CD4-positive, alpha-beta T cell (primary cell): Measurements from ENCODE around the gene TMEM54. TPM values are rescaled to one million over a fixed set of nuclear protein-coding genes. Genes with fewer than 3 reads are reported as not detected.

Experiments
- ATAC-seq: fragments of 200-7000 bp; cut with Tn5 transposase; one replicate; pipeline ENCODE4 v1.10.0; 2022; ENCODE audit warnings: mild to moderate bottlenecking; ENCODE audit not compliant: poor library complexity
- CTCF ChIA-PET: fragments of 350-600 bp; sonication (Branson Sonifier 250); formaldehyde crosslinking; loops from one replicate; lab custom pipeline; 2021; ENCODE audit warnings: antibody characterized with exemption, inconsistent platforms; lab: Charles Lee
- POLR2A ChIA-PET: fragments of 350-600 bp; sonication (Branson Sonifier 250); formaldehyde crosslinking; loops from one replicate; lab custom pipeline; 2021; ENCODE audit warnings: antibody characterized with exemption, inconsistent platforms; lab: Charles Lee
- DNase-seq, 14 experiments: peaks; one replicate each; pipeline ENCODE4 v3.0.0-alpha.2; 2013 to 2020; ENCODE audit warnings: mixed read lengths in 2 of 14
- H3K27ac ChIP-seq, 2 donors: one replicate each; pipeline versions ENCODE4 v1.5.1 to v1.7.0; 2013; ENCODE audit warnings: low read length in 2 of 2, low read depth in 1 of 2, mild to moderate bottlenecking in 1 of 2
- H3K27me3 ChIP-seq, 2 experiments: 1 replicate in 1 of 2; 2 replicates in 1 of 2; pipeline versions ENCODE4 v1.6.1 to v1.7.0; 2013; ENCODE audit warnings: low read length in 2 of 2, control low read depth in 1 of 2, mild to moderate bottlenecking in 1 of 2, moderate library complexity in 1 of 2; ENCODE audit not compliant: insufficient read depth in 2 of 2, control insufficient read depth in 1 of 2
- H3K36me3 ChIP-seq: one replicate; pipeline ENCODE4 v1.6.1; 2013; ENCODE audit warnings: low read length, control low read depth; ENCODE audit not compliant: insufficient read depth
- H3K4me1 ChIP-seq: one replicate; pipeline ENCODE4 v1.6.1; 2013; ENCODE audit warnings: low read length, control low read depth; ENCODE audit not compliant: insufficient read depth
- H3K4me3 ChIP-seq: one replicate; pipeline ENCODE4 v1.5.1; 2013; ENCODE audit warnings: mild to moderate bottlenecking, low read length, moderate library complexity
- H3K9me3 ChIP-seq, 2 experiments: 1 replicate in 1 of 2; 2 replicates in 1 of 2; pipeline versions ENCODE4 v1.6.1 to v1.7.0; 2013; ENCODE audit warnings: low read length in 2 of 2, mild to moderate bottlenecking in 2 of 2, control low read depth in 1 of 2, moderate library complexity in 1 of 2; ENCODE audit not compliant: control insufficient read depth in 1 of 2, insufficient read depth in 1 of 2
- H3K27ac Mint-ChIP-seq: one replicate; pipeline ENCODE4 v1.8.0; 2020; ENCODE audit warnings: mixed read lengths
- H3K27me3 Mint-ChIP-seq: one replicate; pipeline ENCODE4 v1.8.0; 2021; ENCODE audit warnings: mixed read lengths
- H3K36me3 Mint-ChIP-seq: one replicate; pipeline ENCODE4 v1.8.0; 2021; ENCODE audit warnings: low read depth, mixed read lengths
- H3K4me1 Mint-ChIP-seq: one replicate; pipeline ENCODE4 v1.8.0; 2021; ENCODE audit warnings: low read depth, mixed read lengths
- H3K4me3 Mint-ChIP-seq: one replicate; pipeline ENCODE4 v1.8.0; 2020; ENCODE audit warnings: mild to moderate bottlenecking, mixed read lengths
- H3K9me3 Mint-ChIP-seq: one replicate; pipeline ENCODE4 v1.8.0; 2020; ENCODE audit warnings: mixed read lengths
- CTCF ChIP-seq: fragments of 200-600 bp; IDR thresholded peaks from one replicate; pipeline ENCODE4 v1.8.0; 2022; ENCODE audit warnings: antibody characterized with exemption, mild to moderate bottlenecking
- intact Hi-C, 2 experiments: fragments of 100-400 bp; cut with DNase I in 1 of 2; cut with micrococcal nuclease in 1 of 2; formaldehyde crosslinking; loops; one replicate each; pipeline versions ENCODE4 v1.15.1 to v1.9.0; 2023 to 2025; cut with DNase I, micrococcal nuclease
- total RNA-seq, 174 experiments: library from RNA in 2 of 174; stranded (reverse) in 2 of 174; gene quantifications; one replicate each; pipeline ENCODE4 v1.2.3 and lab custom pipeline; 2021 to 2026

Gene TMEM54
- total RNA-seq, 2 experiments from 2014 or later, result not detected

DNA sequence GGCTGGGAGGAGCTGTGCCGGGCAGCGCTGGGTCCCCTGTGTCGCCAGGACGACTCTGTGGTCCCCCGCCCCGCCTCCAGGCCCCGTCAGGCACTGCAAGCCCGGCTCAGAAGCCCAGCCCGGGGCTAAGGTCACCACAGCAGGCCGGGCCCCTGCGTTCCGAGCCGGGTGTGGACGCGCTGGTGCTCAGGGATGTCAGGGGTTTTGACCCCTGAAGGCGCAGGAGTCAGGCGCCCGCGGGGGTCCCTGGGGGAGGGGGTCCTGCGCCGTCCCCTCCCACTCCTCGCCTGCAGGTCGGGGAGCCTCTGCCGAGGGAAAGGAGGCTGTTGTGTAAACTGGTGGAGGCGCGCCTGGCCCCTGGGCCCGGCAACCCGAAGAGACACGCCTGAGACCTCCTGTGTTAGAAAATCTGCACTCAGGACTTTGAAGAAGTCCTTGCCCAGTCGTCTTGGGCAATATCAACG, 23.7 kb upstream of the TMEM54 start:
- H3K4me1 Mint-ChIP-seq, result peaks cover 23% of the 10 kb centered on the region
- peaks cover 65% of the 10 kb centered on the region for H3K27me3 Mint-ChIP-seq
- peak overlapping the region; percentile 68 for H3K4me3 Mint-ChIP-seq
- peak in 2 of 14 experiments; percentile 18 to 41 for DNase-seq
- peak; percentile 39 for ATAC-seq
- no peak overlapping the region for H3K27ac Mint-ChIP-seq
- no peak overlapping the region for H3K4me3 ChIP-seq
- no peaks in the 10 kb centered on the region for H3K36me3 Mint-ChIP-seq
- POLR2A ChIA-PET, result no interaction called here
- CTCF ChIA-PET, result interaction anchor here (0.9 to 1.7 kb wide), 3 partner anchors 9 to 82 kb away, joined by 3 read pairs; partner anchors contain the start of gene RNF19B
- no peak for TF ChIP-seq CTCF
- no peaks in the 10 kb centered on the region for H3K9me3 Mint-ChIP-seq
- peaks cover 22% of the 10 kb centered on the region for H3K4me1 ChIP-seq
- H3K36me3 ChIP-seq, result no peaks in the 10 kb centered on the region
- H3K27ac ChIP-seq, result no peak overlapping the region
- H3K9me3 ChIP-seq, result peaks cover 0 to 7% of the 10 kb centered on the region in 2 experiments
- intact Hi-C loops, result no loop called here
- H3K27me3 ChIP-seq, result peaks cover 40 to 53% of the 10 kb centered on the region in 2 experiments

- Histone ChIP-seq H3K4me1 (peaks cover 24% of the 10 kb centered on the region), H3K9me3 (peaks cover 0 to 7% of the 10 kb centered on the region in 2 experiments), H3K36me3 (no peaks in the 10 kb centered on the region), H3K4me3 (no peak overlapping the region), H3K27me3 (peaks cover 41 to 56% of the 10 kb centered on the region in 2 experiments), H3K27ac (no peak overlapping the region)
- H3K27me3 Mint-ChIP-seq, result peaks cover 73% of the 10 kb centered on the region
- POLR2A ChIA-PET, result no interaction called here
- H3K4me3 Mint-ChIP-seq, result no peak overlapping the region
- no peaks in the 10 kb centered on the region for H3K36me3 Mint-ChIP-seq
- H3K27ac Mint-ChIP-seq, result no peak overlapping the region
- peaks cover 20% of the 10 kb centered on the region for H3K4me1 Mint-ChIP-seq
- H3K9me3 Mint-ChIP-seq, result no peaks in the 10 kb centered on the region
- CTCF ChIA-PET, result interaction anchor here (1.1 kb wide), 1 partner anchor 29 kb away, joined by 3 read pairs; no protein-coding TSS in a partner anchor
- DNase-seq (no peak), ATAC-seq (no peak)
- TF ChIP-seq CTCF, result no peak
- intact Hi-C loops, result no loop called here
Observed at GRCh38 chr1:32920833-32921232, 19.6 kb upstream of the TMEM54 start.

GRCh38 chr1:32919811-32920733, 18.9 kb upstream of the TMEM54 start:
- peaks cover 12% of the 10 kb centered on the region for H3K4me1 Mint-ChIP-seq
- H3K27ac ChIP-seq, result no peak overlapping the region
- peaks cover 39 to 51% of the 10 kb centered on the region in 2 experiments for H3K27me3 ChIP-seq
- H3K4me1 ChIP-seq, result peaks cover 16% of the 10 kb centered on the region
- H3K9me3 Mint-ChIP-seq, result no peaks in the 10 kb centered on the region
- ATAC-seq, result no peak
- no peak overlapping the region for H3K4me3 ChIP-seq
- CTCF ChIA-PET, result no interaction called here
- H3K27ac Mint-ChIP-seq, result no peak overlapping the region
- no peaks in the 10 kb centered on the region for H3K36me3 ChIP-seq
- H3K4me3 Mint-ChIP-seq, result no peak overlapping the region
- H3K9me3 ChIP-seq, result peaks cover 0 to 6% of the 10 kb centered on the region in 2 experiments
- POLR2A ChIA-PET, result no interaction called here
- DNase-seq, result no peak
- H3K36me3 Mint-ChIP-seq, result no peaks in the 10 kb centered on the region
- intact Hi-C loops, result no loop called here
- TF ChIP-seq CTCF, result no peak
- peaks cover 70% of the 10 kb centered on the region for H3K27me3 Mint-ChIP-seq
